HCT116 (cell line): Measurements from ENCODE around the gene PAX1.

Experiments used
- CTCF ChIP-seq, 3 experiments: fragments of 200-600 bp in 1 of 3; sonication (generic) in 1 of 3; IDR thresholded peaks in 2 of 3; conservative IDR thresholded peaks in 1 of 3; 2 replicates each; pipeline ENCODE4 v1.5.1; 2012 to 2017; ENCODE audit warnings: low read depth in 2 of 3, low read length in 2 of 3, antibody characterized with exemption in 1 of 3, borderline replicate concordance in 1 of 3, control low read depth in 1 of 3, mild to moderate bottlenecking in 1 of 3, mixed read lengths in 1 of 3, mixed run types in 1 of 3, moderate library complexity in 1 of 3; ENCODE audit not compliant: insufficient read depth in 1 of 3
- ELF1 ChIP-seq: IDR thresholded peaks from 2 replicates; pipeline ENCODE4 v1.6.1; 2012; ENCODE audit warnings: low read depth, borderline replicate concordance
- POLR2AphosphoS5 ChIP-seq: IDR thresholded peaks from 2 replicates; pipeline ENCODE4 v1.6.1; 2011; ENCODE audit warnings: mild to moderate bottlenecking, low read depth, low read length, moderate library complexity
- RAD21 ChIP-seq: IDR thresholded peaks from 2 replicates; pipeline ENCODE4 v1.6.1; 2012; ENCODE audit warnings: low read depth, mild to moderate bottlenecking
- REST ChIP-seq: IDR thresholded peaks from 2 replicates; pipeline ENCODE4 v1.6.1; 2012; ENCODE audit warnings: low read depth
- SP1 ChIP-seq: IDR thresholded peaks from 2 replicates; pipeline ENCODE4 v1.6.1; 2012; ENCODE audit warnings: low read depth
- ZNF274 ChIP-seq: fragments of 200-500 bp; sonication (Bioruptor generic); IDR thresholded peaks from 2 replicates; pipeline ENCODE4 v1.6.1; 2014; ENCODE audit warnings: mild to moderate bottlenecking, low read depth, low read length, inconsistent platforms
- TF ChIP-seq, protein P1 (sequence below): IDR thresholded peaks from 2 replicates; pipeline ENCODE4 v1.6.1; 2012

GRCh38 chr20:21705575-21706260, at the start of gene PAX1:
- TF ChIP-seq CTCF (IDR thresholded peaks at IDR 0.05 in 2 of 3, conservative IDR thresholded peaks at IDR 0.05 in 1 of 3; ENCODE audit: borderline replicate concordance in 1 of 3, insufficient read depth in 1 of 3, low read depth in 2 of 3, low read length in 2 of 3) (no peak), RAD21 (no peak), ELF1 (no peak), ZNF274 (no peak), REST (no peak), POLR2AphosphoS5 (no peak), SP1 (no peak)
- TF ChIP-seq, protein P1, sequence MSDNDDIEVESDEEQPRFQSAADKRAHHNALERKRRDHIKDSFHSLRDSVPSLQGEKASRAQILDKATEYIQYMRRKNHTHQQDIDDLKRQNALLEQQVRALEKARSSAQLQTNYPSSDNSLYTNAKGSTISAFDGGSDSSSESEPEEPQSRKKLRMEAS: no peak
